Measurements from ENCODE around the gene DAB2. TPM values are rescaled to one million over a fixed set of nuclear protein-coding genes. Genes with fewer than 3 reads are reported as not detected.

The DAB2 gene
- total RNA-seq (100 to 1,000 TPM; 119 to 255 TPM), polyA plus RNA-seq (10 to 100 TPM; 21.9 to 36.3 TPM)
- long read RNA-seq, donor 1, full-length matches to known transcripts = 61 of 142 reads
- long read RNA-seq, donor 1, partial matches to known transcripts = 61 of 142 reads
- long read RNA-seq, donor 1, other reads (novel, unspliced or antisense) = 20 of 142 reads
- long read RNA-seq, donor 2, full-length matches to known transcripts = 20 of 102 reads
- long read RNA-seq, donor 2, partial matches to known transcripts = 55 of 102 reads
- long read RNA-seq, donor 2, other reads (novel, unspliced or antisense) = 27 of 102 reads

DNA sequence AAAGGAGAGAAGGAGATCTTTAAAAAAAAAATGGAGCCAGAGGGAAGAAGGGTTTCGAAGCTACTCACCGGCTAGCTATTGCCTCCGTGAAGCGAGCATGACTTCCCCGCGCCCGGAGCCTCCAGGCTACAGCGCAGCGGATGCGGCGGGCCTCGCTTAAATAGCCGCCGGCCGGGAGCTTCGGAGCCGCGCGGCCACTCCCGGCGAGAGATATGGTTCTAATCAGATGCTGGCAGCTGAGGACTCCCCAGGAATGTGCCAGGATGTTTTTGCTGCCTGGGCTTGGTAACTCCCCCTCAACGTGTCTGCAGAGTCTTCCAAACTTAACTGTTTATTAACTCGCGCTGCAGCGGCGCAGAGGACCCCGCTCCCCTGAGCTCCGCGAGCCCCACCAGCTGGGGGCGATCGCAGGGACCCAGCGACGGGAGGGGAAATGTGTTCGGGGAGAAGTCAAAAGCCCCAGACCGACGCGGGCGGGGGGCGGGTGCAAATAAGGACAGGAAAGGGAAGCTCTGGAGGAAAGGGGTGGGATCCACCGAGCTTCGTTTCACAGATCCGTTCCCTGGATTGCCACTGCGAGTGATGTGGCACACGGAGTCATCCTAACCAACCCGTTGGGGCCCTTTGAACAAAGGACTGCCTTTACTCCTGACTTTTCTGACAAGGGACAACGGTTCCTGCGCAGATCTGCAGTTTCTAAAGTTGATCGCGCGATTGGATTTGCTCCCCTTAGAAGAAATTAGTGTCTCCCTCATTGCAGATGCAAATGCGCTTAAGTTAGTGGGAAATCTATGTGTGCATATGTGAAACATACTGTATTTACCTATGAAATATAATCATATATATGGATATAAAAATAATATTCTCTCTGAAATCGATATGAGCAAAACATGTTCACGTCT lies at the start of gene DAB2:
Gene DAB2, minus strand, starts transcription at position 245 of the 902 bp plus-strand sequence. CDS start 30,660 bp downstream, outside the sequence.
- intact Hi-C loops (cut with DNase I) = loop anchor here (5.0 to 10.0 kb wide), 3 partner anchors 48 to 122 kb away; no protein-coding TSS in a partner anchor
- H3K4me1 ChIP-seq (ENCODE audit: control insufficient read depth in 1 of 2, insufficient read depth in 2 of 2, low read length in 2 of 2) = peaks cover 5 to 7% of the 10 kb centered on the region in 2 donors
- WGBS, 2 donors = 4% methylated on average over 53 of the region's 53 CpGs
- H3K36me3 ChIP-seq (ENCODE audit: control insufficient read depth in 1 of 2, insufficient read depth in 2 of 2, low read length in 1 of 2) = no peaks in the 10 kb centered on the region
- ATAC-seq (ENCODE audit: low FRiP score) (peak; percentile 89), DNase-seq (peak; percentile 92 to 95)
- no peaks in the 10 kb centered on the region for H3K9me3 ChIP-seq (ENCODE audit: control insufficient read depth, low read length)
- H3K4me3 ChIP-seq (ENCODE audit: low read length in 2 of 2) = peak within 1 kb of the TSS; percentile 83 to 97
- peak within 1 kb of the TSS; percentile 55 to 57 for H3K27ac ChIP-seq (ENCODE audit: low read depth in 1 of 2, low read length in 2 of 2)
- H3K27me3 ChIP-seq (ENCODE audit: control insufficient read depth in 1 of 2, insufficient read depth in 2 of 2, low read length in 1 of 2) = no peaks in the 10 kb centered on the region

GRCh38 chr5:39473156-39473775 lies 48.5 kb upstream of the DAB2 start:
- H3K4me3 ChIP-seq (ENCODE audit: low read length in 2 of 2) = no peak overlapping the region
- no peak for ATAC-seq (ENCODE audit: low FRiP score)
- intact Hi-C loops (cut with DNase I) = no loop called here
- no peak for DNase-seq
- no peak overlapping the region for H3K27ac ChIP-seq (ENCODE audit: low read depth in 1 of 2, low read length in 2 of 2)
- no peaks in the 10 kb centered on the region for H3K36me3 ChIP-seq (ENCODE audit: control insufficient read depth in 1 of 2, insufficient read depth in 2 of 2, low read length in 1 of 2)
- no peaks in the 10 kb centered on the region for H3K4me1 ChIP-seq (ENCODE audit: control insufficient read depth in 1 of 2, insufficient read depth in 2 of 2, low read length in 2 of 2)
- WGBS, 2 donors = 73 to 77% methylated on average over 3 of the region's 3 CpGs
- no peaks in the 10 kb centered on the region for H3K27me3 ChIP-seq (ENCODE audit: control insufficient read depth in 1 of 2, insufficient read depth in 2 of 2, low read length in 1 of 2)
- no peaks in the 10 kb centered on the region for H3K9me3 ChIP-seq (ENCODE audit: control insufficient read depth, low read length)

DNA sequence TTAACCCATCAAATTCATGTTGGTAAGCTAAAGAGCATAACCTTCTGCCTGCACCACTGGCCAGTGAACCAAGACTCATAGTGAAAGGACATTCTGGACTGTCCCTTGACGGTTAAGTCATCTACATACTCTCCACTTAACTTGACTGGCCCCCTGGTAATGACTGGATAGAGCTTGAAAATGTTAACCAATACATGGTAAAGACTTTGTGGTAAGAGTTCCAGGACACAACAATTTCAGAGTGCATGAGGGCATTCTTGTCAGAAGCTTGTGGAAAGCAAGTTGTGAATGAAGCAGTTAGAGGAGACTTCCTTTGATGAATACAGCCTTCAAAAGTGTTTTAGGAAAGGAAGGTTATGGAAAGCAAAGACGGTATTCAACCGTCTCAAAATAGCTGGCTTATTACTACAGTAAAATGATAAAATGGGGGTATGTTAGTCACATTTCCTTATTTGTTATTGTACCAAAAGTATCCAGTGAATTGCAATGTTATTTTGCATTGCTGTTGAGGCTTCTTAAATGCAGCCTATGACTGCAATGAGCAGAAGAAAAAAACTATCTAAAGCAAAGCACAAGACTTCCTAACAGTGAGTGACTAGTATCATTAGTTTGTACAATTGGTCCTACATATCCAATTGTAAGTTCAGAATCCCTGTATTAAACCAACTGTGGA lies 47.2 kb upstream of the DAB2 start:
- DNase-seq = no peak
- no peaks in the 10 kb centered on the region for H3K9me3 ChIP-seq (ENCODE audit: control insufficient read depth, low read length)
- no peak overlapping the region for H3K27ac ChIP-seq (ENCODE audit: low read depth in 1 of 2, low read length in 2 of 2)
- no peak for ATAC-seq (ENCODE audit: low FRiP score)
- H3K4me1 ChIP-seq (ENCODE audit: control insufficient read depth in 1 of 2, insufficient read depth in 2 of 2, low read length in 2 of 2) = no peaks in the 10 kb centered on the region
- no peaks in the 10 kb centered on the region for H3K27me3 ChIP-seq (ENCODE audit: control insufficient read depth in 1 of 2, insufficient read depth in 2 of 2, low read length in 1 of 2)
- WGBS, 2 donors = 68 to 85% methylated on average over 3 of the region's 3 CpGs
- intact Hi-C loops (cut with DNase I) = no loop called here
- H3K4me3 ChIP-seq (ENCODE audit: low read length in 2 of 2) = no peak overlapping the region
- H3K36me3 ChIP-seq (ENCODE audit: control insufficient read depth in 1 of 2, insufficient read depth in 2 of 2, low read length in 1 of 2) = no peaks in the 10 kb centered on the region

GRCh38 chr5:39470811-39471210 lies 46.0 kb upstream of the DAB2 start:
- intact Hi-C loops (cut with DNase I) = no loop called here
- ATAC-seq (ENCODE audit: low FRiP score) (no peak), DNase-seq (no peak)
- Histone ChIP-seq H3K36me3 (ENCODE audit: control insufficient read depth in 1 of 2, insufficient read depth in 2 of 2, low read length in 1 of 2) (no peaks in the 10 kb centered on the region), H3K27me3 (ENCODE audit: control insufficient read depth in 1 of 2, insufficient read depth in 2 of 2, low read length in 1 of 2) (no peaks in the 10 kb centered on the region), H3K4me1 (ENCODE audit: control insufficient read depth in 1 of 2, insufficient read depth in 2 of 2, low read length in 2 of 2) (no peaks in the 10 kb centered on the region), H3K9me3 (ENCODE audit: control insufficient read depth, low read length) (no peaks in the 10 kb centered on the region), H3K27ac (ENCODE audit: low read depth in 1 of 2, low read length in 2 of 2) (no peak overlapping the region), H3K4me3 (ENCODE audit: low read length in 2 of 2) (no peak overlapping the region)
- 90 to 95% methylated on average over 2 of the region's 2 CpGs for WGBS, 2 donors

DNA sequence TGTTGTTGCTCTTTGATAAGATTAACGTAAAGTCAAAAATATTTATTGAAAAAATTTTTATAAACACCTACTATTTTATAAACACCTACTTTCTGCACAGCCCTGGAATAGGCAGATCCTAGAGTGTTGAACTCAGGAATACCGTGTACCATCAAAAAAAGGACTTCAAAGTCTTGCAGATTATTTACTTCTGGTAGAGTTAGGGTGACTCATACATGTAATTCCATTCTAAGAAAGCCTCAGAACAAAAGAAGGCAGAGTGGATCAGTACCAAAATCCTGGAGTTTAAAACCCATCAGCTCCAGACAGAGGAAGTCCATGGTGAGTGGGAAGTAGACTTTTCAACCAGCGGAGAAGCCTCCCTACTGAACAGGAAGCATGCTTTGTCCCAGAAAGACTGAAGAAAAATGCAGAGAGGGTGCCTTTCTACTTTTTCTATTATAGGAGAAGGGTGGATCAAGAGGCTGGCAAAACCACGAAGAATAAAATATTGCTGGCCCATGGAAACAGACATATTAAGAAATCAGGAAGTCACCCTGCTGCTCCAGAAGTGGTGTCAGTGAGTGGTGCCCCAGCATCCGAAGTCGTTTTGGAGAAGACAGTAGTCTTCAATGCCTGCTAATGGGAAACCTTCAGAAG lies 45.1 kb upstream of the DAB2 start:
- intact Hi-C loops (cut with DNase I) = no loop called here
- 89 to 90% methylated on average over 6 of the region's 6 CpGs for WGBS, 2 donors
- Histone ChIP-seq H3K36me3 (ENCODE audit: control insufficient read depth in 1 of 2, insufficient read depth in 2 of 2, low read length in 1 of 2) (no peaks in the 10 kb centered on the region), H3K27ac (ENCODE audit: low read depth in 1 of 2, low read length in 2 of 2) (no peak overlapping the region), H3K4me1 (ENCODE audit: control insufficient read depth in 1 of 2, insufficient read depth in 2 of 2, low read length in 2 of 2) (no peaks in the 10 kb centered on the region), H3K9me3 (ENCODE audit: control insufficient read depth, low read length) (no peaks in the 10 kb centered on the region), H3K4me3 (ENCODE audit: low read length in 2 of 2) (no peak overlapping the region), H3K27me3 (ENCODE audit: control insufficient read depth in 1 of 2, insufficient read depth in 2 of 2, low read length in 1 of 2) (no peaks in the 10 kb centered on the region)
- ATAC-seq (ENCODE audit: low FRiP score) = no peak
- peak in 1 of 2 donors; percentile 54 for DNase-seq

GRCh38 chr5:39469176-39469575 lies 44.4 kb upstream of the DAB2 start:
- Histone ChIP-seq H3K27ac (ENCODE audit: low read depth in 1 of 2, low read length in 2 of 2) (no peak overlapping the region), H3K9me3 (ENCODE audit: control insufficient read depth, low read length) (no peaks in the 10 kb centered on the region), H3K36me3 (ENCODE audit: control insufficient read depth in 1 of 2, insufficient read depth in 2 of 2, low read length in 1 of 2) (no peaks in the 10 kb centered on the region), H3K27me3 (ENCODE audit: control insufficient read depth in 1 of 2, insufficient read depth in 2 of 2, low read length in 1 of 2) (no peaks in the 10 kb centered on the region), H3K4me1 (ENCODE audit: control insufficient read depth in 1 of 2, insufficient read depth in 2 of 2, low read length in 2 of 2) (no peaks in the 10 kb centered on the region), H3K4me3 (ENCODE audit: low read length in 2 of 2) (no peak overlapping the region)
- ATAC-seq (ENCODE audit: low FRiP score) (no peak), DNase-seq (no peak)
- intact Hi-C loops (cut with DNase I) = no loop called here
- WGBS, 2 donors = 89 to 91% methylated on average over 1 of the region's 1 CpG

GRCh38 chr5:39466846-39467245 lies 42.1 kb upstream of the DAB2 start:
- 97 to 98% methylated on average over 1 of the region's 1 CpG for WGBS, 2 donors
- no peak for DNase-seq
- H3K27ac ChIP-seq (ENCODE audit: low read depth in 1 of 2, low read length in 2 of 2) = no peak overlapping the region
- ATAC-seq (ENCODE audit: low FRiP score) = no peak
- no peaks in the 10 kb centered on the region for H3K27me3 ChIP-seq (ENCODE audit: control insufficient read depth in 1 of 2, insufficient read depth in 2 of 2, low read length in 1 of 2)
- intact Hi-C loops (cut with DNase I) = no loop called here
- no peaks in the 10 kb centered on the region for H3K36me3 ChIP-seq (ENCODE audit: control insufficient read depth in 1 of 2, insufficient read depth in 2 of 2, low read length in 1 of 2)
- H3K4me3 ChIP-seq (ENCODE audit: low read length in 2 of 2) = no peak overlapping the region
- H3K9me3 ChIP-seq (ENCODE audit: control insufficient read depth, low read length) = no peaks in the 10 kb centered on the region
- H3K4me1 ChIP-seq (ENCODE audit: control insufficient read depth in 1 of 2, insufficient read depth in 2 of 2, low read length in 2 of 2) = no peaks in the 10 kb centered on the region

GRCh38 chr5:39465843-39466242 lies 41.1 kb upstream of the DAB2 start:
- H3K27ac ChIP-seq (ENCODE audit: low read depth in 1 of 2, low read length in 2 of 2) = no peak overlapping the region
- H3K4me3 ChIP-seq (ENCODE audit: low read length in 2 of 2) = no peak overlapping the region
- no peak for ATAC-seq (ENCODE audit: low FRiP score)
- no peak for DNase-seq
- intact Hi-C loops (cut with DNase I) = no loop called here
- H3K36me3 ChIP-seq (ENCODE audit: control insufficient read depth in 1 of 2, insufficient read depth in 2 of 2, low read length in 1 of 2) = no peaks in the 10 kb centered on the region
- WGBS, 2 donors = 83 to 87% methylated on average over 2 of the region's 2 CpGs
- no peaks in the 10 kb centered on the region for H3K9me3 ChIP-seq (ENCODE audit: control insufficient read depth, low read length)
- no peaks in the 10 kb centered on the region for H3K4me1 ChIP-seq (ENCODE audit: control insufficient read depth in 1 of 2, insufficient read depth in 2 of 2, low read length in 2 of 2)
- no peaks in the 10 kb centered on the region for H3K27me3 ChIP-seq (ENCODE audit: control insufficient read depth in 1 of 2, insufficient read depth in 2 of 2, low read length in 1 of 2)
